Neural crest cell (in vitro differentiated cells): ENCODE results near the gene LMAN2L. TPM values are rescaled to one million over a fixed set of nuclear protein-coding genes. Genes with fewer than 3 reads are reported as not detected.

Source experiments
- DNase-seq: peaks from one replicate; pipeline ENCODE4 v3.0.0; 2021; ENCODE audit warnings: low read depth, mixed read lengths, low spot score
- H3K27ac Mint-ChIP-seq: one replicate; pipeline ENCODE4 v1.8.0; 2021; ENCODE audit warnings: mild to moderate bottlenecking, mixed read lengths; ENCODE audit not compliant: unreplicated experiment
- H3K27me3 Mint-ChIP-seq: 2 replicates; pipeline ENCODE4 v1.8.0; 2021; ENCODE audit warnings: low read depth, mild to moderate bottlenecking, mixed read lengths
- H3K36me3 Mint-ChIP-seq: 2 replicates; pipeline ENCODE4 v1.8.0; 2021; ENCODE audit warnings: low read depth, mild to moderate bottlenecking, mixed read lengths
- H3K4me1 Mint-ChIP-seq: 2 replicates; pipeline ENCODE4 v1.8.0; 2021; ENCODE audit warnings: mixed read lengths
- H3K4me3 Mint-ChIP-seq: one replicate; pipeline ENCODE4 v1.8.0; 2021; ENCODE audit warnings: mild to moderate bottlenecking, mixed read lengths
- H3K9me3 Mint-ChIP-seq: 2 replicates; pipeline ENCODE4 v1.8.0; 2021; ENCODE audit warnings: mixed read lengths
- total RNA-seq: library from RNA; stranded (reverse); gene quantifications from 2 replicates; pipeline ENCODE4 v1.2.1, GENCODE V29; 2021
- TF ChIP-seq, protein P1 (sequence below): fragments of 200-600 bp; sonication (generic); conservative IDR thresholded peaks from 2 replicates; pipeline ENCODE4 v1.5.0; 2021; ENCODE audit warnings: antibody characterized with exemption, mild to moderate bottlenecking

Gene LMAN2L
- total RNA-seq, 1 donor from 2014 or later: 25.8 TPM

DNA sequence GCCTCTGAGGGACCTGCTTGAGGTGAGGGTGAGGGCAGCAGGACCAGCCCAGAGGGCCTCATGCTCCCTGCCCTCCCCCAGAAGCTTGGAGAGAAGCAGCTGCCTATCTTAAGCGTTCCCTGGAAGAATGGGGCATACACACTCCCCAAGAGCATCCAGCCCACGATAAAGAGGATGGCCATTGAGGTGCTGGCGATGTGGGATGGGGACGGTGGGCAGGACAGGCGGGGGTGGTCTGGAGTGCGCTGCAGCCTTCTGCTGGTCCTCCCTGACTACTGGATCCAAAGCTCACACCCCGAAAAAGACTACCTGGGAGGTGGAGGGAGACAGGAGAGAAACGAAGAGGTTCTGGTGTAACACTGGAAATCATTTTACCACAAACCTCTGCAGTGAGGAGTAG is 45.6 kb downstream of the LMAN2L start:
- Mint-ChIP-seq H3K4me1 (no peaks in the 10 kb centered on the region), H3K27me3 (no peaks in the 10 kb centered on the region), H3K27ac (peak overlapping the region; percentile 84), H3K9me3 (no peaks in the 10 kb centered on the region), H3K36me3 (no peaks in the 10 kb centered on the region), H3K4me3 (no peak overlapping the region)
- TF ChIP-seq, protein P1, sequence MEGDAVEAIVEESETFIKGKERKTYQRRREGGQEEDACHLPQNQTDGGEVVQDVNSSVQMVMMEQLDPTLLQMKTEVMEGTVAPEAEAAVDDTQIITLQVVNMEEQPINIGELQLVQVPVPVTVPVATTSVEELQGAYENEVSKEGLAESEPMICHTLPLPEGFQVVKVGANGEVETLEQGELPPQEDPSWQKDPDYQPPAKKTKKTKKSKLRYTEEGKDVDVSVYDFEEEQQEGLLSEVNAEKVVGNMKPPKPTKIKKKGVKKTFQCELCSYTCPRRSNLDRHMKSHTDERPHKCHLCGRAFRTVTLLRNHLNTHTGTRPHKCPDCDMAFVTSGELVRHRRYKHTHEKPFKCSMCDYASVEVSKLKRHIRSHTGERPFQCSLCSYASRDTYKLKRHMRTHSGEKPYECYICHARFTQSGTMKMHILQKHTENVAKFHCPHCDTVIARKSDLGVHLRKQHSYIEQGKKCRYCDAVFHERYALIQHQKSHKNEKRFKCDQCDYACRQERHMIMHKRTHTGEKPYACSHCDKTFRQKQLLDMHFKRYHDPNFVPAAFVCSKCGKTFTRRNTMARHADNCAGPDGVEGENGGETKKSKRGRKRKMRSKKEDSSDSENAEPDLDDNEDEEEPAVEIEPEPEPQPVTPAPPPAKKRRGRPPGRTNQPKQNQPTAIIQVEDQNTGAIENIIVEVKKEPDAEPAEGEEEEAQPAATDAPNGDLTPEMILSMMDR: no peak
- no peak for DNase-seq

DNA sequence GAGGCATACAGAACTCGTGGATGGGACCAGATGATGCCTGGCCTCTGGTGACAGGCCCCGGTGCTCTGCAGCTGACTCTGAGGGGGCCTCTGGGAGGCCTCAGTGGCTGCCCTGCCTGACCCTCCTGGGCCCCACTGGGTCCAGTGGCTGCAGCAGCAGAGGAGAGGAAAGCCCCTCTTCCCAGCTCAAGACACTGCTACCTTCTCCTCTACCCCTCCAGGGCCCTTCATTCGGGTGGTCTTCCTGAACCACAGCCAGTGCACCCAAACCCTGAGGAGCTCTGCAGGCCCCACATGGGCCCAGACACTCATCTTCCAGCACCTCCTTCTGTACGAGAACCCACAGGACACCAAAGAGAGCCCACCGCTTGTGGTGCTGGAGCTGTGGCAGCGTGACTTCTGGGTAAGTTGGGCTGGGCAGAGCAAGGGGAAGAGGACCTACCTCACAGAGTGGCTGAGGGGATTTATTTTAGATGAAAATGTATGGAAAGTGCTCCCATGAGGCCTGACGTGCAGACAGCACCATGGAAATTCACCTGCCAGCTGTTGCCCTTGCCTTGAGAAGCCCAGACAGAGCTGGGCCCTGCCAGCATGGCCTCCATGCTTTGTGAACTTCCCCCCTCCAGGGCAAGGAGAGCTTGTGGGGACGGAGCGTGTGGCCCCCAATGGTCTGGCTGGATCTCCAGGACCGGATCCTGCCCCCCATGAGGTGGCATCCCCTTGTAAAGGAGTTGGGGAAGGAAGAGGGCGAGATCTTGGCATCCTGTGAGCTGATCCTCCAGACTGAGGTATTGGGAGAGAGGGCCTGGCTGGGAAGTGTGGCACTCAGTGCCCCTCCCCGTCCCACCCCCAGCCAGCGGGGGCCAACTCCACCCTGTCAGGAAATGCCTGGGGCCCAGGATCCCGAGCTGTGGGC is 46.3 kb downstream of the LMAN2L start:
- TF ChIP-seq, protein P1: no peak

DNA sequence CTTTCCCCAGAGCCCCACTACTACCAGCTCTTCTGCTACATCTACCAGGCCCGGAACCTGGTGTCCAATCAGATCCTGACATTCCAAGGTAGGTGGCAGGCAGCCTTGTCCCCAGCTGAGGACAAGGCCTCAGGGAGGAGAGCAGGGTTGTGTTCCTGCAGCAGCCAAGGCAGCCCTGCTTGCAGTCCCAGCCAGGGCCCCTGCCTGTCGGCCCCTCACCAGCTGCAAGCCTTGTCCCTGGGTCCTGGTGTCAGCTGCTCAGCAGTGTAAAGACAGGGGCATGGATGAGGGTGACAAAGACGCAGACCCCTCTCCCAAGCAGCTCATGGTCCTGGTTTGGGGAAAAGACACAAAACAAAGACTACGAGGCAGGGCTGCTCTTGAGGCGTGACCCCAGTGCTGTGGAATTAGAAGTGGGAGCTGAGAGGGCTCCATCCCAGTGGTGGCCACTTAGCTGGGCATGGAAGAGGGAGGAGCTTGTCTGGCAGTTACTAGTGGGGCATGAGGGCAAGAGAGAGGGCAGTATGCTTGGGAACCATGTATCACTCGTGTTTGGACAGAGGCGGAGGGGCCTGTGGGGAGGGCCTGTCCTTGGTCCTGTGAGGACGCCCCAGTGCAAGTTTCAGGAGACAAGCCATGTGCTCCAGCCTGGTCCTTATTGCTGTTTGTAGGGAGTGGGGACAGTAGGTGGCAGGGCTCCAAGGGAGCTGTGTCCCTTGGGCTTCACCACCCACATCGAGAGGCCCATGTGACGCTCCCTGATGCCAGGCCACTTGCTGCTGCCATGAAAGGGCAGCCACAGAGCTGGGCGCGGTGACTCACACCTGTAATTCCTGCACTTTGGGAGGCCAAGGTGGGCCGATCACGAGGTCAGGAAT is 47.5 kb downstream of the LMAN2L start:
- no peaks in the 10 kb centered on the region for H3K4me1 Mint-ChIP-seq
- H3K4me3 Mint-ChIP-seq: no peak overlapping the region
- no peak overlapping the region for H3K27ac Mint-ChIP-seq
- DNase-seq: no peak
- H3K27me3 Mint-ChIP-seq: no peaks in the 10 kb centered on the region
- no peaks in the 10 kb centered on the region for H3K9me3 Mint-ChIP-seq
- H3K36me3 Mint-ChIP-seq: no peaks in the 10 kb centered on the region
- TF ChIP-seq, protein P1: no peak

More for the DNA sequence above, 46.3 kb downstream of the LMAN2L start:
- no peak for DNase-seq
- Mint-ChIP-seq H3K36me3 (no peaks in the 10 kb centered on the region), H3K27me3 (no peaks in the 10 kb centered on the region), H3K9me3 (no peaks in the 10 kb centered on the region), H3K27ac (peak overlapping the region; percentile 27), H3K4me1 (no peaks in the 10 kb centered on the region), H3K4me3 (no peak overlapping the region)

DNA sequence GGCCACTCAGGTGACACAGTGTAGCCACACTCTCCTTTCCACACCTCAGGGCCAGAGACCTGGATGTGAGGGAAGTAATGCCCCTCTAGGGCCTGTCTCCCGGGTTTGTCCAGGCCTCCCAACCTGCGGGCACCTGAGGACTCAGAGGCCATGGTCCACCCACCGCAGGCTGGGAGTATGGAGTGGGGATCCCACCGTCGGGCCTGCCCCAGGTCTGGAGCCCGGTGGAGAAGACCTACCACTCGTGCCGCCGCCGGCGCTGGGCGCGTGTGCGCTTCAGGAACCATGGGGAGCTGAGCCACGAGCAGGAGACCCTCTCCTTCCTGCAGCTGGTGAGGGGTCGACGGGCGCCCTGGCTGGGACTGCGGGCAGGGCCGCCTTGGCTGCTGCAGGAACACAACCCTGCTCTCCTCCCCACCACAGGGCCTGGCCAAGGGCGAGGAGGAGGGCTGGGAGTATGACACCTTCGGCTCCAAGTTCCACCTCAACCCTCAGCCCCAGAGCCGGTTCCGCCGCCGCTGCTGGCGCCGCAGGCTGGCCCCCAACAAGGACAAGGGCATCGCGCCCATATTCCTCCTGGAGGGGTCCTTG is 48.7 kb downstream of the LMAN2L start:
- H3K4me3 Mint-ChIP-seq: no peak overlapping the region
- H3K4me1 Mint-ChIP-seq: no peaks in the 10 kb centered on the region
- no peaks in the 10 kb centered on the region for H3K9me3 Mint-ChIP-seq
- TF ChIP-seq, protein P1: no peak
- no peaks in the 10 kb centered on the region for H3K27me3 Mint-ChIP-seq
- DNase-seq: no peak
- H3K27ac Mint-ChIP-seq: no peak overlapping the region
- H3K36me3 Mint-ChIP-seq: no peaks in the 10 kb centered on the region

DNA sequence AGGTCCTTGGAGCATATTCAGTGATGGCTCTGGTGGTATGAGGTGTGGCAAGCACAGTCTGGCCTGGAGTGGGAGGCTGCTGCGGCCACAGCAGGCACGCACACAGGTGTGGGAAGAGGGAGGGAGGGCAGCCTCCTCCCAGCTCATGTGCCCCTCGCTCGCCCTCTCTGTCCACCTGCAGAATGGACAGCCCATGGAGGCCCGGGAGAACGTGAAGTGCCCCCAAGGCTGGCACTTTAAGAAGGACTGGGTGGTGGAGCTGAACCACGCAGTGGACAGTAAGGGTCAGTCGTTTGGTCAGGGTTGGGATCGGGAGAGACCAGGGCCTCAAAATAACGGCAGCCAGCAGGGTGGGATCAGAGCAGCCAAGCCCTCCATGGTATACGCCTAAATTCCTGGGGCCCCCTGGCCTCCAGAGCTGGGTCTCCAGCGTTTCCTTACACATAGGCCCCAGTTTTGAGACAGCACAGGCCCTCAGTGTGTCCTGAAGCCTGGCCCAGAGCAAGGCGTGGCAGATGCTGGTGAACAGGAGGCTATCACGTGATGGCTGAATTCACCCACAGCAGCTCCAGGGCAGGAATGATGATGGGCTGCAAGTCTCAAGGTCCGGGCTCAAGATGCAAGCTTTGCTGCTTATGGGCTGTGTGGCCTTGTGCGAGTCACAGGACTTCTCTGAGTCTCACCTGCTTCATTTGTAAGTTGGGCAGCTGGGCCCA is 49.4 kb downstream of the LMAN2L start:
- no peaks in the 10 kb centered on the region for H3K9me3 Mint-ChIP-seq
- TF ChIP-seq, protein P1: no peak
- no peaks in the 10 kb centered on the region for H3K36me3 Mint-ChIP-seq
- no peak for DNase-seq
- no peaks in the 10 kb centered on the region for H3K4me1 Mint-ChIP-seq
- no peaks in the 10 kb centered on the region for H3K27me3 Mint-ChIP-seq
- H3K27ac Mint-ChIP-seq: no peak overlapping the region
- H3K4me3 Mint-ChIP-seq: no peak overlapping the region
